Testis (tissue), 5 donors: Measurements from ENCODE around the gene UBE2D3. TPM values are rescaled to one million over a fixed set of nuclear protein-coding genes. Genes with fewer than 3 reads are reported as not detected.

Experiments used
- DNase-seq: peaks from one replicate; pipeline ENCODE4 v3.0.0-alpha.2; 2019
- H3K27ac ChIP-seq, 2 donors: fragments of 200-600 bp; sonication (generic); one replicate each; pipeline ENCODE4 v1.5.1; 2019
- H3K27me3 ChIP-seq: fragments of 200-600 bp; sonication (generic); one replicate; pipeline ENCODE4 v1.5.1; 2019
- H3K36me3 ChIP-seq: fragments of 200-600 bp; sonication (generic); one replicate; pipeline ENCODE4 v1.5.1; 2017; ENCODE audit warnings: low read depth; ENCODE audit errors: missing control alignments
- H3K4me1 ChIP-seq: fragments of 200-600 bp; sonication (generic); one replicate; pipeline ENCODE4 v1.5.1; 2019
- H3K4me3 ChIP-seq, 2 donors: fragments of 200-600 bp; sonication (generic); one replicate each; pipeline ENCODE4 v1.5.1; 2017 to 2019
- H3K9me3 ChIP-seq: fragments of 200-600 bp; sonication (generic); one replicate; pipeline ENCODE4 v1.5.1; 2017
- POLR2A ChIP-seq: fragments of 450-650 bp; IDR thresholded peaks from one replicate; pipeline ENCODE4 v1.6.1; 2017; ENCODE audit warnings: antibody characterized with exemption, mild to moderate bottlenecking, moderate library complexity
- WGBS, 2 donors: methylation state at CpG; one replicate each; pipeline ENCODE4 v1.1.5; 2018; 5-methylcytosine and 5-hydroxymethylcytosine counted together
- intact Hi-C: fragments of 100-400 bp; cut with DNase I; formaldehyde crosslinking; loops from one replicate; pipeline ENCODE4 v1.15.1; 2023; ENCODE audit warnings: low total_unique reads
- long read RNA-seq, 2 donors: transcript quantifications; one replicate each; lab custom pipeline, GENCODE V29; 2026
- polyA plus RNA-seq: library from polyadenylated mRNA; stranded (reverse); fragments of 350-450 nt; fragmentation: Illumina TruSeq; extraction: RNeasy Lipid Tissue Mini Kit (QIAGEN cat#74804); gene quantifications from one replicate; pipeline ENCODE4 v1.2.3, GENCODE V29; 2014; ENCODE audit warnings: low read depth, low replicate concordance; ENCODE audit not compliant: insufficient read depth
- total RNA-seq, 2 donors: library from RNA; depleted of rRNA; stranded (reverse); fragments of >200 nt; gene quantifications; one replicate each; pipeline ENCODE4 v1.2.3, GENCODE V29; 2016
- TF ChIP-seq, protein P1 (sequence below), 3 experiments: fragments of 450-650 bp in 2 of 3; fragments of 200-600 bp in 1 of 3; sonication (generic) in 1 of 3; IDR thresholded peaks; one replicate each; pipeline ENCODE4 v1.5.1; 2016 to 2019; ENCODE audit warnings: antibody characterized with exemption in 3 of 3, mild to moderate bottlenecking in 2 of 3, moderate library complexity in 1 of 3

Gene UBE2D3
- 100 to 1,000 TPM; 357 to 363 TPM for total RNA-seq
- polyA plus RNA-seq = 286 TPM
- long read RNA-seq, donor 1, full-length matches to known transcripts = 63 of 313 reads
- long read RNA-seq, donor 1, partial matches to known transcripts = 245 of 313 reads
- long read RNA-seq, donor 1, other reads (novel, unspliced or antisense) = 5 of 313 reads
- long read RNA-seq, donor 2, full-length matches to known transcripts = 57 of 80 reads
- long read RNA-seq, donor 2, partial matches to known transcripts = 23 of 80 reads
- long read RNA-seq, donor 2, other reads (novel, unspliced or antisense) = 0 of 80 reads

DNA sequence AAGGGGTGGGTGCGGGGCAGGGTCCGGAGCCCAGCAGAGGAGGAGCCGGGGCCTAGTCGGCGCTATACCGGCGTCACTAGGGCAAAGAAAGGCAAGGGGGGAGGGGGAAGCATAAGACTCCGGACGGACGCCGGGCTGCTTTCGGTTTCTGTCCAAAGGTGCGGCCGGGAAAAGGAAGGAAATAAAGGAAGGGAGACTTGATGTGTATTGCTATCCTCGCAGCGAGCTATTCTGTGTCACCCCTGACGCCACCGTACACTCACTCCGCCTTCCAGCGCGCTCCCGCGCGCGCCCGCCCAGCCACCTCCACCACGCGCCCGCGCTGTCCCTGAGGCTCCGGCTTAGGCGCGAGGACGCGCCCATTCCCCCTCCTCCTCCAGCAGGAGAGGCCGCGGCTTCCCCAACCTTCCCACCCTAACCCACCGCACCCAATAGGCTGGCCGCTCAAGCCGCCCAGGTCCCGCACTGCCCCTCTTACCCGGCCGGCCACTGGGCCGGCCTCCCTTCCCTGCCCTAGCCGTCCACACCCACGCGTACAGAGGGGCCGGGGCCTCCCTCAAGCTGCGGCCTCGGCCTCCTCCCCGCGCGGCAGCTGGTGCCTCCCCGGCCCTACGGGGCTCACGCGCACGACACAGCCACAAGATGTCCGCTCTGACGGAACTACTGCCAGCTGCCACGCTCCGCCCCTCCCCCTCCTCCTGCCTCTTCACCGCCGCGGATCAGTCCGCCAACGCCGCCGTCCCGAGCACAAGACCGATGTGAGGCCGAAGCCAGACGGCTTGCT, at the start of gene UBE2D3:
UBE2D3 (minus strand) TSS at position 662 of the 784 bp plus-strand sequence. CDS start 1,043 bp downstream, outside the sequence.
- Histone ChIP-seq H3K9me3 (no peaks in the 10 kb centered on the region), H3K27ac (peak within 1 kb of the TSS; percentile 100), H3K36me3 (no peaks in the 10 kb centered on the region), H3K4me3 (peak within 1 kb of the TSS; percentile 96 to 99), H3K27me3 (no peaks in the 10 kb centered on the region), H3K4me1 (peaks cover 23% of the 10 kb centered on the region)
- intact Hi-C loops = loop anchor here (5.0 kb wide), 1 partner anchor 40 kb away; the partner anchor contains the start of gene CISD2
- 0% methylated on average over 47 to 72 of the region's 73 CpGs for WGBS, 2 donors
- TF ChIP-seq, protein P1, sequence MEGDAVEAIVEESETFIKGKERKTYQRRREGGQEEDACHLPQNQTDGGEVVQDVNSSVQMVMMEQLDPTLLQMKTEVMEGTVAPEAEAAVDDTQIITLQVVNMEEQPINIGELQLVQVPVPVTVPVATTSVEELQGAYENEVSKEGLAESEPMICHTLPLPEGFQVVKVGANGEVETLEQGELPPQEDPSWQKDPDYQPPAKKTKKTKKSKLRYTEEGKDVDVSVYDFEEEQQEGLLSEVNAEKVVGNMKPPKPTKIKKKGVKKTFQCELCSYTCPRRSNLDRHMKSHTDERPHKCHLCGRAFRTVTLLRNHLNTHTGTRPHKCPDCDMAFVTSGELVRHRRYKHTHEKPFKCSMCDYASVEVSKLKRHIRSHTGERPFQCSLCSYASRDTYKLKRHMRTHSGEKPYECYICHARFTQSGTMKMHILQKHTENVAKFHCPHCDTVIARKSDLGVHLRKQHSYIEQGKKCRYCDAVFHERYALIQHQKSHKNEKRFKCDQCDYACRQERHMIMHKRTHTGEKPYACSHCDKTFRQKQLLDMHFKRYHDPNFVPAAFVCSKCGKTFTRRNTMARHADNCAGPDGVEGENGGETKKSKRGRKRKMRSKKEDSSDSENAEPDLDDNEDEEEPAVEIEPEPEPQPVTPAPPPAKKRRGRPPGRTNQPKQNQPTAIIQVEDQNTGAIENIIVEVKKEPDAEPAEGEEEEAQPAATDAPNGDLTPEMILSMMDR (IDR thresholded peaks at IDR 0.05) = peak in 1 of 3 experiments; percentile 0
- TF ChIP-seq POLR2A = peak; percentile 55
- peak; percentile 93 for DNase-seq

DNA sequence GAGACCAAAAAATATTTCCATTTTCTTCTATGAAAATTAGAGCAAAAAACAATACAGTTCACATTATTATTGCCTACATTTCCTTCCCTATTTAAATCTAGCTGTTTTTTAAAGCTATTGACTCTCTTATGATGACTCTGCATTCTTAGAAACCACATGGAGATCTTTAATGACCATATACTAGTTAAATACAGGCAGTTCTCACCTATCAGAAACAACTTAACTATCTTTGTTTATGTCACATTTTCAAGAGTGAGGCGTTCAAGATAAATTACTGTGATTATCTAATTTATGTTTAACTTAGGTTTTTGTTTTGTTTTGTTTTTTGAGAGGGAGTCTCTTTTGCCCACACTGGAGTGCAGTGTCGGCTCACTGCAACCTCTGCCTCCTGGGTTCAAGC, 44.4 kb upstream of the UBE2D3 start:
- H3K4me1 ChIP-seq = no peaks in the 10 kb centered on the region
- H3K27me3 ChIP-seq = no peaks in the 10 kb centered on the region
- 73 to 78% methylated on average over 2 of the region's 2 CpGs for WGBS, 2 donors
- intact Hi-C loops = no loop called here
- no peaks in the 10 kb centered on the region for H3K9me3 ChIP-seq
- H3K36me3 ChIP-seq = no peaks in the 10 kb centered on the region
- H3K27ac ChIP-seq = peak overlapping the region in 1 of 2 donors; percentile 9
- H3K4me3 ChIP-seq = no peak overlapping the region
- no peak for TF ChIP-seq POLR2A
- TF ChIP-seq, protein P1 (IDR thresholded peaks at IDR 0.05) = no peak
- no peak for DNase-seq

DNA sequence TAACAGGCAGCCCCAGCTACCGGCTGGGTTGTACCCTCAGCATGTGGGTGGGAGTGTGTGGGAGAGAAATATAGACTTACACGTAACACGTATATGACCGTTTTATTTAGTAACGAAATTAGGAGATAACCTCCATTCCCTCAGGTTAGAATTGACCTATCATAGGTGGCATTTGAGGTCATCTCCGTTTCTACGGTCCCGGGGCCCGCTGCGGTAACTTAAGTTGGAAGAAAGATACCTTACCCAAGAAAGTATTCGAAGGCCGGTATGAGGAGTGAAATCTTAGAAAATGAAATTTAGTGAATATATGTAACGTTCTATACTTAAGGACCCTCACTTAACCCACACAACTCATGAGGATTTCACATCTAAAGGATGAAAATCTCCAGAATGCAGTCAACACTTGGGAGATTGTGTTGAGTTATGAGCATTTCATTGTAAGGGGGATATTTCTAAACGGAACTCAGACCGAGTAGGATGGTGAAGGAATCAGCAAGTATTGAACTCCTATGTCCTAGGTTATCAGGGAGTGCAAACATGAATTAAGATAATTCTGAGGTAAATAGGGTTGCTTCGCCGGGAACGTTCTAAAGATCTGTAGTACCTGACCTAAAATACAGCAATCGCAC, 42.3 kb upstream of the UBE2D3 start:
- no peaks in the 10 kb centered on the region for H3K27me3 ChIP-seq
- 6 to 8% methylated on average over 18 to 19 of the region's 19 CpGs for WGBS, 2 donors
- H3K9me3 ChIP-seq = no peaks in the 10 kb centered on the region
- peak overlapping the region; percentile 68 to 85 for H3K4me3 ChIP-seq
- DNase-seq = no peak
- TF ChIP-seq POLR2A = no peak
- no peaks in the 10 kb centered on the region for H3K36me3 ChIP-seq
- peak overlapping the region; percentile 98 for H3K27ac ChIP-seq
- H3K4me1 ChIP-seq = no peaks in the 10 kb centered on the region
- intact Hi-C loops = loop anchor here (5.0 kb wide), 1 partner anchor 42 kb away; the partner anchor contains the start of gene UBE2D3

DNA sequence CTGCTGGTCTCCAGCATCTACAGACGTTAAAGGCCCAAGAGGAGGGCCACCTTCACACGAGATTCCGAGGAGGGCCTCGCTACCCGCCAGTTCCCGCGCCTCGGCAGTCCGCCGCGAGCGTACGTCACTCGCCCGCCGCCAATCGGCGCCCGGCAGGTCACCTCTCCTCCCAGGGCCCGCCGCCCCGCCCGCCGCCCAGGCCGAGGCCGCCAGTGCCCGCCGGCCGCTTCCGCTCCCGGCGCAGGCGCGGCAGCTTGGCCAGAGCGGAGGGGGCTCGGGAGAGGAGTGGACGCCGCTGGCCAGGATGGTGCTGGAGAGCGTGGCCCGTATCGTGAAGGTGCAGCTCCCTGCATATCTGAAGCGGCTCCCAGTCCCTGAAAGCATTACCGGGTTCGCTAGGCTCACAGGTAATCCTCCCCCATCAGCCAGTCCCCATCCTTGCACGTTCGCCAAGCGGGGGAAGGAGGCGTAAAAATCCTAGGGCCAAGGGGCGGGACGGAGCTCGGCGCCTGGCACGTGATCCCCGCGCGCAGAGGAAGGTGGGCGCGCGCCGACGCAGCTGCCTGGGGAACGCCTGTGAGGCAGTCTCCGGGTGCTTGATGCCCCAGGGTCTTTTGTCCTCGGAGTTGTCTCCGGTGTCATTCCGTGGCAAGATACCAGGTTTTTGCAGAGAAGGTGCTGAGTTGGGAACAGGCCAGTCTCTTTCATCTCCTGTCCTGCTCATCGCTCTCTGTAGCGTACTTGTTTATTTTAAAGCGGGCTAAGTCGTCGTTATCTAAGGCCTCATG, 41.6 kb upstream of the UBE2D3 start, which contains the start of gene CISD2:
CISD2 (plus strand) TSS at position 212 of the 788 bp plus-strand sequence; CDS start at position 305, 93 bp downstream.
- no peaks in the 10 kb centered on the region for H3K27me3 ChIP-seq
- H3K36me3 ChIP-seq = no peaks in the 10 kb centered on the region
- 0% methylated on average over 69 of the region's 71 CpGs; no CpG with 5 or more reads in 1 of the 2 donors for WGBS, 2 donors
- peak within 1 kb of the TSS; percentile 68 to 85 for H3K4me3 ChIP-seq
- DNase-seq = peak; percentile 93
- intact Hi-C loops = loop anchor here (5.0 kb wide), 1 partner anchor 42 kb away; the partner anchor contains the start of gene UBE2D3
- TF ChIP-seq POLR2A = peak; percentile 60
- TF ChIP-seq, protein P1 (IDR thresholded peaks at IDR 0.05) = no peak
- peak within 1 kb of the TSS; percentile 98 for H3K27ac ChIP-seq
- H3K9me3 ChIP-seq = no peaks in the 10 kb centered on the region
- H3K4me1 ChIP-seq = no peaks in the 10 kb centered on the region
